ENCODE measurements around the gene GOLM1. TPM values are rescaled to one million over a fixed set of nuclear protein-coding genes. Genes with fewer than 3 reads are reported as not detected.

Gene GOLM1
- total and polyA plus RNA-seq, 11 donors, result 1.9 to 16.8 (median 3.8) TPM

DNA sequence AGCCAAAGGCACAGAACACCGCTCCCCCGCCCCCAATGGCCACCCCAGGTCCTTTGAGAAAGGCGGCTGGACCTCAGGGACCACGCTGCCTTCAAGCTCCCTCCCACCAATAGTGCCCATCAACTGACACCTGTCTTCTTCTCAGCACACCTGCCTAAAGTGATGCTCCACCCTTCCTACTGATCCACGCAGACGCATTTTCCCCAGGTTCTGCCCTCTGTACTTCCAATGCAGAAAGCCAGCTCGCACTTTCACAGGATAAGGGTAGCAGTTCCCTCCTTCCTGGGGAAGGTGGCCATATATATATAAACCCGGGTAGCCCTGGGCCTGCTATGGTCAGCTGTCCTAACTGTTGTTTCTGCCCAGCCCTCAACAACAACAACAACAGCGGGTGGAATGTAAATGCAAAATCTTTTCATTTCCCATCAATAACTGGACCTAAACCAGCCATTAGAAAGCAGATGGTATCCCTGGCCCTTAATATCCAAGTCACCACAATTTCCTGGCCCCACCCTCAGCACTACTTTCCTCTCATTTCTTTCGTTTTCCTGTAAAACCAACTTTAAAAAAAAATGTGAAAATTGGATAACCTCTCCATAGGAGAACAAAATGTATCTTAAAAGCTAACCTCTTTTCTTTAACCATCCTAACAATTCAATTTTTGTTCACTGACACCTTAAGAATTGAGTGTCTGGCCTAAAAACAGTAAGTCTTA is 1.7 kb downstream of the GOLM1 start:
- H3K4me3 ChIP-seq, result peak overlapping the region in 4 of 12 donors; percentile 74 to 87 (median 79)
- ATAC-seq (no peak), DNase-seq (no peak)
- no peak for TF ChIP-seq POLR2A (IDR thresholded peaks at IDR 0.05)
- TF ChIP-seq, protein P1, sequence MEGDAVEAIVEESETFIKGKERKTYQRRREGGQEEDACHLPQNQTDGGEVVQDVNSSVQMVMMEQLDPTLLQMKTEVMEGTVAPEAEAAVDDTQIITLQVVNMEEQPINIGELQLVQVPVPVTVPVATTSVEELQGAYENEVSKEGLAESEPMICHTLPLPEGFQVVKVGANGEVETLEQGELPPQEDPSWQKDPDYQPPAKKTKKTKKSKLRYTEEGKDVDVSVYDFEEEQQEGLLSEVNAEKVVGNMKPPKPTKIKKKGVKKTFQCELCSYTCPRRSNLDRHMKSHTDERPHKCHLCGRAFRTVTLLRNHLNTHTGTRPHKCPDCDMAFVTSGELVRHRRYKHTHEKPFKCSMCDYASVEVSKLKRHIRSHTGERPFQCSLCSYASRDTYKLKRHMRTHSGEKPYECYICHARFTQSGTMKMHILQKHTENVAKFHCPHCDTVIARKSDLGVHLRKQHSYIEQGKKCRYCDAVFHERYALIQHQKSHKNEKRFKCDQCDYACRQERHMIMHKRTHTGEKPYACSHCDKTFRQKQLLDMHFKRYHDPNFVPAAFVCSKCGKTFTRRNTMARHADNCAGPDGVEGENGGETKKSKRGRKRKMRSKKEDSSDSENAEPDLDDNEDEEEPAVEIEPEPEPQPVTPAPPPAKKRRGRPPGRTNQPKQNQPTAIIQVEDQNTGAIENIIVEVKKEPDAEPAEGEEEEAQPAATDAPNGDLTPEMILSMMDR (IDR thresholded peaks at IDR 0.05), result no peak
- peaks cover 0 to 21% (median 9%) of the 10 kb centered on the region in 12 donors for H3K4me1 ChIP-seq
- H3K36me3 ChIP-seq, result no peaks in the 10 kb centered on the region
- H3K27ac ChIP-seq, result no peak overlapping the region
- H3K9me3 ChIP-seq, result no peaks in the 10 kb centered on the region
- peaks cover 0 to 2% (median 0%) of the 10 kb centered on the region in 9 donors for H3K27me3 ChIP-seq
- intact Hi-C loops (cut with DNase I), result loop anchor here in 1 of 10 donors (10.0 kb wide), 1 partner anchor 97 kb away; no protein-coding TSS in a partner anchor
- WGBS, 4 donors, result 85 to 91% (median 89%) methylated on average over 10 of the region's 10 CpGs

DNA sequence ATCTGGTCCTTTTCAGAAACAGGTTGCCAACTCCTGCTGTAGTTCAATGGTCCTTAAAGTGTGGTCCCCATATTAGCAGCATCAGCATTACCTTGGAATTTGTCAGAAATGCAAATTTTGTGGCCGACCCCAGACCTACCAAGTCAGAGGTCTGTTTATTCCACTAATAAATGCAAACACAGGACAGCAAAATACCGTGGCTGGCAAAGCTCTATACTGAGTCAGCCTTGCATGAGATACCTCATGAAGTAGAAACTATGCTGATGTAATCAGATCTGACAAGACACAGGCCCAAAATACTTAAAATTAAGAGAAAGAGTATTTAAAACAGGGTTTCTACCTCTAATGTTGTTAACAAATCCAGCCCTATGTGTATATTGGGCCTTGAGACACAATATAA is 3.0 kb downstream of the GOLM1 start:
- ATAC-seq (no peak), DNase-seq (no peak)
- TF ChIP-seq, protein P1 (IDR thresholded peaks at IDR 0.05), result no peak
- TF ChIP-seq POLR2A (IDR thresholded peaks at IDR 0.05), result no peak
- H3K36me3 ChIP-seq, result no peaks in the 10 kb centered on the region
- intact Hi-C loops (cut with DNase I), result loop anchor here in 1 of 10 donors (10.0 kb wide), 1 partner anchor 98 kb away; no protein-coding TSS in a partner anchor
- H3K27ac ChIP-seq, result no peak overlapping the region
- WGBS, 4 donors, result 74 to 83% (median 81%) methylated on average over 2 of the region's 2 CpGs
- peaks cover 0 to 21% (median 9%) of the 10 kb centered on the region in 12 donors for H3K4me1 ChIP-seq
- peaks cover 0 to 2% (median 0%) of the 10 kb centered on the region in 9 donors for H3K27me3 ChIP-seq
- H3K4me3 ChIP-seq, result no peak overlapping the region
- H3K9me3 ChIP-seq, result no peaks in the 10 kb centered on the region

DNA sequence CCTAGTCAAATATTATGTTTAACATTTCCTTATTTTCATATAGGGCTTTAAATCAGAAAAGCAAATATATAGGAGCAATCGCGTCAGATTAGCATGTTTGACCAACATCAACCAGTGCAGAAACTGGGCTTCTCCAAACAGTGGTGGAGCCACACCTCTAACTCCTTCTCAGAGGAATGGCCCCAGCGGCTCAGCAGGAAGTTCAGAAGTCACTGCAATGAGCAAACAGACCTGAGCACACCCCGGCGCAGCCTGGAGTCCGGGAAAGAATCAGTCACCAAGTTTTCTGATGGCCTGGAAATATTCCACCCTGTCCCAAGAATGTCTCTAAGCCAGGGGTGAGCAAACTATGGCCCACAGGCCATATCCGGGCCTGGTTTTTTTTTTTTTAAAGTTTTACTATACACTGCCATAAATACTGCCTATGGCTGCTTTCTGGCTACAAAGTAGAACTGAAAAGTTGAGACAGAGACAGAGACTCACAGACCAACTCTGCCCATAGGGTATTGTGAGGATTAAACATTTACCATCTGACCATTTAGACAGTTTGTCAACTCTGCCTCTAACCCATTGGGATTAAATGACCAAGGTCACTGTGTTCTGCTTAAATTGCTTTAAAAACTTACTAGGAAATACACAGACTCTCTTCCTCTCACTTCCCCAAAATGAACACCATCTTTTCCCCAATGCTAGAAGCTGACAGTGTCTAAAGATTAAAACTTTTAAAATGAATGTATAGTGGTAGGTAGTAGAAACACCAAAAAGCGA is 5.4 kb downstream of the GOLM1 start:
- 67 to 72% (median 70%) methylated on average over 8 of the region's 8 CpGs for WGBS, 4 donors
- Histone ChIP-seq H3K4me3 (no peak overlapping the region), H3K36me3 (no peaks in the 10 kb centered on the region), H3K9me3 (no peaks in the 10 kb centered on the region), H3K27me3 (peaks cover 0 to 2% (median 0%) of the 10 kb centered on the region in 9 donors), H3K27ac (no peak overlapping the region), H3K4me1 (peaks cover 0 to 16% (median 7%) of the 10 kb centered on the region in 12 donors)
- DNase-seq (peak in 1 of 5 donors; percentile 13), ATAC-seq (peak in 3 of 4 donors; percentile 36 to 62 (median 59))
- no peak for TF ChIP-seq POLR2A (IDR thresholded peaks at IDR 0.05)
- TF ChIP-seq, protein P1 (IDR thresholded peaks at IDR 0.05), result no peak
- intact Hi-C loops (cut with DNase I), result loop anchor here in 1 of 10 donors (10.0 kb wide), 1 partner anchor 101 kb away; no protein-coding TSS in a partner anchor

DNA sequence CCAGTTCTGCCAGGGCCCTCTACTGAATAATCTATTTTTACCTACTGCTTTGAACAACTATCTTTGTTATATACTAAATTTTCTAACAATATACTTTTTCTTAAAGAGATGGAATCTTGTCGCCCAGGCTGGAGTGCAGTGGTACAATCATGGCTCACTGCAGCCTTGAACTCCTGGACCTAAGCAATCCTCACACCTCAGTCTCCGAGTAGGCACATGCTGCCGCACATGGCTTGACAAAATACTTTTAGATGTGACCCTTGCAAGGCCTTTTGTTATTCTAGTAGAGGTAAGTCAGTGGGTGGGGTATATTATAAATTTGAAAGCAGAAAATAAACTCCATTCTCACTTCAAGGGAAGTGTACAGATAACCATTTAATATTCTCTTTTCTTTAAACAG is 7.9 kb downstream of the GOLM1 start:
- TF ChIP-seq, protein P1 (IDR thresholded peaks at IDR 0.05), result no peak
- no peak for TF ChIP-seq POLR2A (IDR thresholded peaks at IDR 0.05)
- WGBS, 4 donors, result 94 to 100% (median 97%) methylated on average over 3 of the region's 3 CpGs
- Histone ChIP-seq H3K27me3 (no peaks in the 10 kb centered on the region), H3K27ac (no peak overlapping the region), H3K4me1 (no peaks in the 10 kb centered on the region), H3K36me3 (no peaks in the 10 kb centered on the region), H3K9me3 (no peaks in the 10 kb centered on the region), H3K4me3 (no peak overlapping the region)
- ATAC-seq (no peak), DNase-seq (no peak)
- intact Hi-C loops (cut with DNase I), result loop anchor here in 1 of 10 donors (10.0 kb wide), 1 partner anchor 103 kb away; no protein-coding TSS in a partner anchor

Measured in heart left ventricle (tissue), 16 donors.